MM.1S (cell line): ENCODE measurements around the gene ACTN4.

Experiments used
- DNase-seq: peaks from one replicate; pipeline ENCODE4 v3.0.0-alpha.2; 2015
- H2AFZ ChIP-seq: fragments of 300-600 bp; sonication (generic); 2 replicates; pipeline ENCODE4 v1.6.0; 2016; ENCODE audit warnings: antibody characterized with exemption, low read length
- H3F3A ChIP-seq: fragments of 300-600 bp; sonication (generic); 2 replicates; pipeline ENCODE4 v1.6.1; 2016; ENCODE audit warnings: mild to moderate bottlenecking, antibody characterized with exemption, low read length, moderate library complexity, mixed read lengths; ENCODE audit not compliant: insufficient read depth
- H3K27ac ChIP-seq: fragments of 300-600 bp; sonication (generic); 2 replicates; pipeline ENCODE4 v1.5.1; 2016; ENCODE audit warnings: mild to moderate bottlenecking, low read length
- H3K27me3 ChIP-seq: fragments of 300-600 bp; sonication (generic); replicated peaks from 2 replicates; pipeline ENCODE4 v1.6.0; 2016; ENCODE audit warnings: low read length; ENCODE audit not compliant: insufficient read depth
- H3K36me3 ChIP-seq: fragments of 300-600 bp; sonication (generic); replicated peaks from 2 replicates; pipeline ENCODE4 v1.6.1; 2016; ENCODE audit warnings: mild to moderate bottlenecking, low read length, mixed read lengths; ENCODE audit not compliant: insufficient read depth
- H3K4me1 ChIP-seq: fragments of 300-600 bp; sonication (generic); 2 replicates; pipeline ENCODE4 v1.6.1; 2016; ENCODE audit warnings: low read length, mixed read lengths
- H3K4me2 ChIP-seq: fragments of 300-600 bp; sonication (generic); 2 replicates; pipeline ENCODE4 v1.6.0; 2016; ENCODE audit warnings: low read depth, low read length
- H3K4me3 ChIP-seq: fragments of 300-600 bp; sonication (generic); 2 replicates; pipeline ENCODE4 v1.5.1; 2016; ENCODE audit warnings: low read length, mixed read lengths
- H3K79me2 ChIP-seq: fragments of 300-600 bp; sonication (generic); 2 replicates; pipeline ENCODE4 v1.6.1; 2016; ENCODE audit warnings: mixed run types, low read length, mixed read lengths
- H3K9ac ChIP-seq: fragments of 300-600 bp; sonication (generic); 2 replicates; pipeline ENCODE4 v1.6.1; 2016; ENCODE audit warnings: low read length, mixed read lengths
- H3K9me2 ChIP-seq: fragments of 300-600 bp; sonication (generic); replicated peaks from 2 replicates; pipeline ENCODE4 v1.6.1; 2016; ENCODE audit warnings: mild to moderate bottlenecking, low read length, mixed read lengths; ENCODE audit not compliant: insufficient read depth
- H3K9me3 ChIP-seq: fragments of 300-600 bp; sonication (generic); replicated peaks from 2 replicates; pipeline ENCODE4 v1.6.1; 2016; ENCODE audit warnings: mild to moderate bottlenecking, low read length, mixed read lengths; ENCODE audit not compliant: insufficient read depth
- H4K20me1 ChIP-seq: fragments of 300-600 bp; sonication (generic); 2 replicates; pipeline ENCODE4 v1.6.1; 2016; ENCODE audit warnings: mild to moderate bottlenecking, low read length, moderate library complexity, mixed read lengths; ENCODE audit not compliant: insufficient read depth
- EZH2 ChIP-seq: fragments of 300-600 bp; sonication (generic); optimal IDR thresholded peaks from 2 replicates; pipeline ENCODE3; 2017; ENCODE audit warnings: low read depth, mild to moderate bottlenecking, antibody characterized with exemption, low read length, mixed read lengths
- EZH2phosphoT487 ChIP-seq: fragments of 300-600 bp; sonication (generic); IDR thresholded peaks from 2 replicates; pipeline ENCODE4 v1.6.1; 2018; ENCODE audit warnings: antibody characterized with exemption, low read length
- TF ChIP-seq, protein P1 (sequence below): fragments of 300-600 bp; sonication (generic); IDR thresholded peaks from 2 replicates; pipeline ENCODE4 v1.5.1; 2016; ENCODE audit warnings: antibody characterized with exemption, low read length, mixed read lengths

Gene ACTN4

DNA sequence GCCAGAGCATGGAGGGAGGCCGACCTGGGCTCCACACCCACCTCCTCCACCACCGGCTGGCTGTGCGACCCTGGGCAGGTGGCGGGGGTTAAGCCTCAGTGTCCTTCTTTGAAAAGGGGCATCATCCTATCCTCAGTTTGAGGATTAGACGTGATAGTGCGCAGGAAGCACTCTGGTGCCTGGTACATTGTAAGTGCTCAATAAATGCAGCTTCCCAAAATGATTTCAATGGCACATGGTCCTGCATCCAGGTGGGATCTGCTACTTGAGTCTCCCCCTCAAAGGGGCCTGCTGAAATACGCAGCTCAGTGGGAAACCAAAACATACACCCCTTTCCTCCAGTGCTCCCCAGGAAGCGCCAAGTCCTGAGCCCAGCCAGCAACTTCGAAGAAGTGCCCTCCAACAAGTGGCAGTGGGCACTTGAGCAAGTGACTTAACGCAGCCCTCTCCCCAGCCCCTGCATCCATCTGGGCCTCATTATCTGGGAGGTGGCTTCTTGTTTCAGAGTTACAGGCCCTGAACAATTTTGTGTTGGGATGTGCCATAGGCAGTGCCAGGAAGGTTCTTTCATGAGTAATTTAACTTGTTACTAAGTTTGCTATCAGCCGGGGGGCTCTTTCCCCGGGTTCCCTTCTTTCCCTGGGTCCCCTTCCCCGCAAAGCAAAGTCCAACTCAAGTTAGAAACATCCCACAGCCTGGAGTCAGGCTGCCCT is 17.9 kb downstream of the ACTN4 start:
- Histone ChIP-seq H3K27ac (no peak overlapping the region), H3K27me3 (no peaks in the 10 kb centered on the region), H3F3A (no peaks in the 10 kb centered on the region), H3K4me3 (no peak overlapping the region), H3K4me1 (peaks cover 8% of the 10 kb centered on the region), H2AFZ (no peak overlapping the region), H3K9me3 (no peaks in the 10 kb centered on the region), H3K9ac (no peak overlapping the region), H3K4me2 (no peak overlapping the region), H3K79me2 (peaks cover 98% of the 10 kb centered on the region), H3K36me3 (no peaks in the 10 kb centered on the region), H4K20me1 (peaks cover 6% of the 10 kb centered on the region; the same call in 1 of the 2 replicates), H3K9me2 (no peaks in the 10 kb centered on the region)
- no peak for DNase-seq
- TF ChIP-seq EZH2, result no peak
- no peak for TF ChIP-seq EZH2phosphoT487
- TF ChIP-seq, protein P1, sequence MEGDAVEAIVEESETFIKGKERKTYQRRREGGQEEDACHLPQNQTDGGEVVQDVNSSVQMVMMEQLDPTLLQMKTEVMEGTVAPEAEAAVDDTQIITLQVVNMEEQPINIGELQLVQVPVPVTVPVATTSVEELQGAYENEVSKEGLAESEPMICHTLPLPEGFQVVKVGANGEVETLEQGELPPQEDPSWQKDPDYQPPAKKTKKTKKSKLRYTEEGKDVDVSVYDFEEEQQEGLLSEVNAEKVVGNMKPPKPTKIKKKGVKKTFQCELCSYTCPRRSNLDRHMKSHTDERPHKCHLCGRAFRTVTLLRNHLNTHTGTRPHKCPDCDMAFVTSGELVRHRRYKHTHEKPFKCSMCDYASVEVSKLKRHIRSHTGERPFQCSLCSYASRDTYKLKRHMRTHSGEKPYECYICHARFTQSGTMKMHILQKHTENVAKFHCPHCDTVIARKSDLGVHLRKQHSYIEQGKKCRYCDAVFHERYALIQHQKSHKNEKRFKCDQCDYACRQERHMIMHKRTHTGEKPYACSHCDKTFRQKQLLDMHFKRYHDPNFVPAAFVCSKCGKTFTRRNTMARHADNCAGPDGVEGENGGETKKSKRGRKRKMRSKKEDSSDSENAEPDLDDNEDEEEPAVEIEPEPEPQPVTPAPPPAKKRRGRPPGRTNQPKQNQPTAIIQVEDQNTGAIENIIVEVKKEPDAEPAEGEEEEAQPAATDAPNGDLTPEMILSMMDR, result no peak

GRCh38 chr19:38665950-38666662 is 18.7 kb downstream of the ACTN4 start:
- no peak overlapping the region for H3K4me2 ChIP-seq
- H3K9me2 ChIP-seq, result no peaks in the 10 kb centered on the region
- DNase-seq, result no peak
- H3K36me3 ChIP-seq, result no peaks in the 10 kb centered on the region
- H3K27ac ChIP-seq, result no peak overlapping the region
- peaks cover 98% of the 10 kb centered on the region for H3K79me2 ChIP-seq
- H3K4me1 ChIP-seq, result peaks cover 8% of the 10 kb centered on the region
- no peak overlapping the region for H3K9ac ChIP-seq
- no peaks in the 10 kb centered on the region for H3F3A ChIP-seq
- no peaks in the 10 kb centered on the region for H3K9me3 ChIP-seq
- TF ChIP-seq EZH2phosphoT487 (no peak), EZH2 (no peak)
- TF ChIP-seq, protein P1, result no peak
- no peak overlapping the region for H2AFZ ChIP-seq
- H3K27me3 ChIP-seq, result no peaks in the 10 kb centered on the region
- H3K4me3 ChIP-seq, result no peak overlapping the region
- H4K20me1 ChIP-seq, result peaks cover 6% of the 10 kb centered on the region; the same call in 1 of the 2 replicates

GRCh38 chr19:38666663-38667511 is 19.4 kb downstream of the ACTN4 start:
- Histone ChIP-seq H3K27me3 (no peaks in the 10 kb centered on the region), H3K79me2 (peaks cover 100% of the 10 kb centered on the region), H3K9me3 (no peaks in the 10 kb centered on the region), H3K4me2 (no peak overlapping the region), H3K9me2 (no peaks in the 10 kb centered on the region), H3K36me3 (no peaks in the 10 kb centered on the region), H3F3A (no peaks in the 10 kb centered on the region), H3K4me3 (no peak overlapping the region), H3K9ac (no peak overlapping the region), H3K27ac (no peak overlapping the region), H2AFZ (no peak overlapping the region), H3K4me1 (peaks cover 8% of the 10 kb centered on the region), H4K20me1 (peaks cover 5% of the 10 kb centered on the region; the same call in 1 of the 2 replicates)
- TF ChIP-seq, protein P1, result no peak
- TF ChIP-seq EZH2 (no peak), EZH2phosphoT487 (no peak)
- DNase-seq, result no peak
